Measurements from ENCODE around the gene PPP1R8.

- no peak for TF ChIP-seq POLR2A (IDR thresholded peaks at IDR 0.05; ENCODE audit: extremely low read depth, insufficient read length)
- no peak for TF ChIP-seq CTCF (IDR thresholded peaks at IDR 0.05; ENCODE audit: low read depth, low read length)
- TF ChIP-seq MAX (IDR thresholded peaks at IDR 0.05; ENCODE audit: low read depth, low read length), result no peak
Observed at GRCh38 chr1:27855085-27855484, 24.5 kb downstream of the PPP1R8 start.
